ENCODE data around the gene TCF25.

The TCF25 gene

GRCh38 chr16:89873109-89873971, at the start of gene TCF25 (continued):
- TF ChIP-seq ZEB2 (tag by site-specific recombination; IDR thresholded peaks at IDR 0.05) (peak; percentile 88), ZNF704 (tag by site-specific recombination; IDR thresholded peaks at IDR 0.05) (no peak), ZNF596 (tag by site-specific recombination; IDR thresholded peaks at IDR 0.05) (no peak), ZBTB20 (tag by site-specific recombination; IDR thresholded peaks at IDR 0.05) (peak; percentile 74), ZNF398 (tag by site-specific recombination; IDR thresholded peaks at IDR 0.05) (peak; percentile 48), ZNF843 (tag by site-specific recombination; IDR thresholded peaks at IDR 0.05) (peak; percentile 51; the same call in 1 of the 2 replicates), ZIC2 (tag by site-specific recombination; IDR thresholded peaks at IDR 0.05) (no peak; the same call in 1 of the 2 replicates), ZNF335 (tag by site-specific recombination; conservative IDR thresholded peaks at IDR 0.05) (peak; percentile 96), YY1 (tag by site-specific recombination; IDR thresholded peaks at IDR 0.05) (no peak; the same call in 1 of the 2 replicates), ZNF449 (tag by site-specific recombination; IDR thresholded peaks at IDR 0.05) (no peak), PATZ1 (tag by site-specific recombination; IDR thresholded peaks at IDR 0.05) (peak; percentile 2), GFI1B (tag by site-specific recombination; IDR thresholded peaks at IDR 0.05) (0 out of 2 replicates have a peak, but pooled peaks have one; percentile 22), KLF10 (tag by site-specific recombination; IDR thresholded peaks at IDR 0.05) (0 out of 2 replicates have a peak, but pooled peaks have one; percentile 34), ZBTB21 (tag by site-specific recombination; IDR thresholded peaks at IDR 0.05) (peak; percentile 32; the same call in 1 of the 2 replicates), ZNF280C (tag by site-specific recombination; IDR thresholded peaks at IDR 0.05) (no peak), ZNF146 (tag by site-specific recombination; IDR thresholded peaks at IDR 0.05) (0 out of 2 replicates have a peak, but pooled peaks have one; percentile 34), ZBTB6 (tag by site-specific recombination; IDR thresholded peaks at IDR 0.05) (no peak), SP7 (tag by site-specific recombination; IDR thresholded peaks at IDR 0.05) (peak; percentile 54; the same call in 1 of the 2 replicates), ZNF600 (tag by site-specific recombination; IDR thresholded peaks at IDR 0.05) (peak; percentile 73), ZBTB8A (tag by site-specific recombination; IDR thresholded peaks at IDR 0.05) (peak; percentile 75)

Data from HEK293 (cell line).